SU-DHL-6 (cell line): Measurements from ENCODE around the gene SPTLC3.

Experiments
- EZH2phosphoT487 ChIP-seq: fragments of 200-600 bp; sonication (generic), shearing (Covaris generic); conservative IDR thresholded peaks from 2 replicates; pipeline ENCODE4 v1.6.1; 2018; ENCODE audit warnings: mild to moderate bottlenecking, antibody characterized with exemption, low read length, moderate library complexity, mixed read lengths
- TF ChIP-seq, protein P1 (sequence below): fragments of 200-600 bp; sonication (generic); IDR thresholded peaks from one replicate; pipeline ENCODE4 v1.5.1; 2017; ENCODE audit warnings: antibody characterized with exemption, mild to moderate bottlenecking, low read length, moderate library complexity; ENCODE audit not compliant: insufficient read depth, poor library complexity, severe bottlenecking

- TF ChIP-seq, protein P1, sequence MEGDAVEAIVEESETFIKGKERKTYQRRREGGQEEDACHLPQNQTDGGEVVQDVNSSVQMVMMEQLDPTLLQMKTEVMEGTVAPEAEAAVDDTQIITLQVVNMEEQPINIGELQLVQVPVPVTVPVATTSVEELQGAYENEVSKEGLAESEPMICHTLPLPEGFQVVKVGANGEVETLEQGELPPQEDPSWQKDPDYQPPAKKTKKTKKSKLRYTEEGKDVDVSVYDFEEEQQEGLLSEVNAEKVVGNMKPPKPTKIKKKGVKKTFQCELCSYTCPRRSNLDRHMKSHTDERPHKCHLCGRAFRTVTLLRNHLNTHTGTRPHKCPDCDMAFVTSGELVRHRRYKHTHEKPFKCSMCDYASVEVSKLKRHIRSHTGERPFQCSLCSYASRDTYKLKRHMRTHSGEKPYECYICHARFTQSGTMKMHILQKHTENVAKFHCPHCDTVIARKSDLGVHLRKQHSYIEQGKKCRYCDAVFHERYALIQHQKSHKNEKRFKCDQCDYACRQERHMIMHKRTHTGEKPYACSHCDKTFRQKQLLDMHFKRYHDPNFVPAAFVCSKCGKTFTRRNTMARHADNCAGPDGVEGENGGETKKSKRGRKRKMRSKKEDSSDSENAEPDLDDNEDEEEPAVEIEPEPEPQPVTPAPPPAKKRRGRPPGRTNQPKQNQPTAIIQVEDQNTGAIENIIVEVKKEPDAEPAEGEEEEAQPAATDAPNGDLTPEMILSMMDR = no peak
- no peak for TF ChIP-seq EZH2phosphoT487
Measured at GRCh38 chr20:13012886-13013285, 4.1 kb downstream of the SPTLC3 start.
